Skeletal muscle tissue (tissue), 4 donors: ENCODE measurements around the gene IL1R2. TPM values are rescaled to one million over a fixed set of nuclear protein-coding genes. Genes with fewer than 3 reads are reported as not detected.

Experiments
- H3K27ac ChIP-seq: one replicate; pipeline ENCODE4 v1.7.0; 2013; ENCODE audit warnings: mild to moderate bottlenecking, low read depth, low read length, inconsistent platforms
- H3K27me3 ChIP-seq, 3 donors: one replicate each; pipeline ENCODE4 v1.7.0; 2013; ENCODE audit warnings: low read length in 3 of 3; ENCODE audit not compliant: control insufficient read depth in 3 of 3, insufficient read depth in 3 of 3
- H3K36me3 ChIP-seq, 3 donors: one replicate each; pipeline ENCODE4 v1.7.0; 2013; ENCODE audit warnings: low read length in 3 of 3; ENCODE audit not compliant: control insufficient read depth in 3 of 3, insufficient read depth in 3 of 3
- H3K4me1 ChIP-seq, 3 donors: one replicate each; pipeline ENCODE4 v1.7.0; 2013; ENCODE audit warnings: low read length in 3 of 3, mild to moderate bottlenecking in 3 of 3; ENCODE audit not compliant: control insufficient read depth in 3 of 3, insufficient read depth in 3 of 3
- H3K4me3 ChIP-seq, 3 donors: one replicate each; pipeline ENCODE4 v1.7.0; 2013; ENCODE audit warnings: low read length in 3 of 3
- H3K9ac ChIP-seq, 3 donors: one replicate each; pipeline ENCODE4 v1.7.0; 2013; ENCODE audit warnings: low read length in 3 of 3, mild to moderate bottlenecking in 3 of 3, moderate library complexity in 2 of 3, low read depth in 1 of 3
- H3K9me3 ChIP-seq, 3 donors: one replicate each; pipeline ENCODE4 v1.7.0; 2013; ENCODE audit warnings: low read length in 3 of 3; ENCODE audit not compliant: control insufficient read depth in 3 of 3
- total RNA-seq: library from RNA; depleted of rRNA; stranded (reverse); fragments of >200 nt; gene quantifications from one replicate; pipeline ENCODE4 v1.2.3, GENCODE V29; 2014
- donor health status: Osteomylitis.

The IL1R2 gene
- total RNA-seq, 1 donor from 2014 or later = 0.52 TPM

DNA sequence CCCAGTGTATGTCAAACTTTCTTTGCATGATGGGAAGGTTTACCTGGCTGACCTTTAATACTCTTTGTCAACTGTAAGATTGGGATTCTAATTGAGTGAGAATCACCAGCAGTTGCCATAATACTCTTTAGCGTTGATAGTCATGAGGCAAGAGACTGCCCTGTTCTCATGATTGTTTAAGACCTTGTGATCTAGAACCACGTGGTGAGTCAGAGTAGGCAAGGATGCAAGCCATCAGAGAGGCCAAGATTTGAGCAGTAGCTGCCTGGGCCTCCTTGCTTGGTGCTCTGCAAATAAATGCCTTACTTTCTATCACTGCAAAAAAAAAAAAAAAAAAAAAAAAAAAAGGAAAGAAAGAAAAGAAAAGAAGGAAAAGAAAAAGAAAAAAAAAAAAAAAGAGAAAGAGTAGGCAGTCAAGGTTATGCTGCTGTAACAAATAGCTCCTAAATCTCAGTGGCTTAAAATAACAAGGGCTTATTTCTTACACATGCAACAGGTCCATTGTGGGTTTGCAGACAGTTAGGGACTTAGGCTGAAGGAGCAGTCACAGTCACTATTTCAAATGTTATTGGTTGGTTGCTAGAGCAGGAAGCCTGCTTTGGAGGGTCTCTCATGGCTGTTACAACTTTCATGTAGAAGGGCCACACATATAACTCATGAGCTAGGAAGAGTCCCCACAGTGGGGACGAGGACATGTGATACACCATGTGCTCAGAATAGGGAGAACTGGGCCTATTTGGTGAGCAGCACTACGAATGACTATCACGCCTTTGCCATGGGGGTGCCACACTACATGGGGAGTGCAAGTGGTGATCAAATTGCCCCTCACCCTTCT, 21.7 kb downstream of the IL1R2 start:
- H3K9ac ChIP-seq = no peak overlapping the region
- H3K9me3 ChIP-seq = no peaks in the 10 kb centered on the region
- no peaks in the 10 kb centered on the region for H3K36me3 ChIP-seq
- H3K4me3 ChIP-seq = no peak overlapping the region
- no peaks in the 10 kb centered on the region for H3K27me3 ChIP-seq
- no peaks in the 10 kb centered on the region for H3K4me1 ChIP-seq
- no peak overlapping the region for H3K27ac ChIP-seq

DNA sequence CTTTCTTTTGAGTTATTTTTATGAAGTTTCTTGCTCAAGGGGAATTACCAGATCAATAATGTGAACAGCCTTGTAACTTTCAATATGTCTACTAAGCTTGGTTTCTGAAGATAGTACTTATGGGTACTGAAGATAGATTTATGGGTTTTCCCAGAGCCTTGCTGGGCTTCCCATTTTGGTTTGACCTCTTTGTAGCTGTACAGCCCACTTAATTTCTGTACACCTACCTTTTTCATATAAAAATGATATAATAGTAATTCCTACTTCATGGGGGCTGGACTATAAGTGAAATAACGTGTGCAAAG, 22.2 kb downstream of the IL1R2 start:
- H3K9ac ChIP-seq = no peak overlapping the region
- H3K27me3 ChIP-seq = no peaks in the 10 kb centered on the region
- H3K9me3 ChIP-seq = no peaks in the 10 kb centered on the region
- no peak overlapping the region for H3K27ac ChIP-seq
- H3K4me1 ChIP-seq = no peaks in the 10 kb centered on the region
- H3K4me3 ChIP-seq = no peak overlapping the region
- H3K36me3 ChIP-seq = no peaks in the 10 kb centered on the region

DNA sequence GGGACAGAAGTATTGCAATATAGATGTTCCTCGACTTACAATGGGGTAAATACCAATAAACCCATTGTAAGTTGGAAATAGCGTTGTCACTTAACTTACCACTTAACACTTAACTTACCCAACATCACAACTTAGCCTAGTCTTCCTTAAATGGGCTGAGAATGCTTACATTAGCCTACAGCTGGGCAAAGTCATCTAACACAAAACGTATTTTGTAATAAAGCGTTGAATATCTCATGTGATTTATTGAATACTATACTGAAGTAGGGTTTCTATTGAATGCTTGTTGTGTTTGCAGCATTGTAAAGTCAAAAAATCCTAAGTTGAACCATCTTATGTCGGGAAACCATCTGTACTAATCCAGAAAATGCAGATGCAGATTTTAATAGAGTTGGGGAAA, 23.6 kb downstream of the IL1R2 start:
- Histone ChIP-seq H3K9me3 (no peaks in the 10 kb centered on the region), H3K4me3 (no peak overlapping the region), H3K9ac (no peak overlapping the region), H3K36me3 (no peaks in the 10 kb centered on the region), H3K27me3 (no peaks in the 10 kb centered on the region), H3K27ac (no peak overlapping the region), H3K4me1 (no peaks in the 10 kb centered on the region)

DNA sequence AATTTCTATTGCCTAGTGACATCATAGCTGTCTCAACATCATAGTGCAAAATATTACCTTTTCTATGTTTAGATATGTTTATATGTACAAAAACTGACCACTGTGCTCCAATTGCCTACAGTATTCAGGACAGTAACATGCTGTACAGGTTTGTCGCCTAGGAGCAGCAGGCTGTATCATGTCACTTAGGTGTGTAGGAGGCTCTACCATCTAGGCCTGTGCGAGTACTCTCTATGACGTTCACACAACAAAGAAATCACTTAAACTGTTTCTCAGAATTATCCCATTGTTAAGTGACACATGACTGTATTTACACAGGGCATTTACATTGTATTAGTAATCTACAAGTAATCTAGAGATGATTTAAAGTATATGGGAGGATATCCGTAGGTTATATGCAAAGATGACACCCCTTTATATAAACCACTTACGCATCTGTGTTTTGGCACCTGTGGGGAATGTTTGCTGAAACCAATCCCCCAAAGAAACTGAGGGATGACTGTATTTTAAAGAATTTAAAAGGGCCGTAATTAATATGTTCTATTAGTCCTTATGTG, 24.7 kb downstream of the IL1R2 start:
- Histone ChIP-seq H3K27me3 (no peaks in the 10 kb centered on the region), H3K4me1 (peaks cover 3 to 5% (median 4%) of the 10 kb centered on the region in 3 donors), H3K9ac (no peak overlapping the region), H3K36me3 (no peaks in the 10 kb centered on the region), H3K27ac (no peak overlapping the region), H3K9me3 (no peaks in the 10 kb centered on the region), H3K4me3 (no peak overlapping the region)

DNA sequence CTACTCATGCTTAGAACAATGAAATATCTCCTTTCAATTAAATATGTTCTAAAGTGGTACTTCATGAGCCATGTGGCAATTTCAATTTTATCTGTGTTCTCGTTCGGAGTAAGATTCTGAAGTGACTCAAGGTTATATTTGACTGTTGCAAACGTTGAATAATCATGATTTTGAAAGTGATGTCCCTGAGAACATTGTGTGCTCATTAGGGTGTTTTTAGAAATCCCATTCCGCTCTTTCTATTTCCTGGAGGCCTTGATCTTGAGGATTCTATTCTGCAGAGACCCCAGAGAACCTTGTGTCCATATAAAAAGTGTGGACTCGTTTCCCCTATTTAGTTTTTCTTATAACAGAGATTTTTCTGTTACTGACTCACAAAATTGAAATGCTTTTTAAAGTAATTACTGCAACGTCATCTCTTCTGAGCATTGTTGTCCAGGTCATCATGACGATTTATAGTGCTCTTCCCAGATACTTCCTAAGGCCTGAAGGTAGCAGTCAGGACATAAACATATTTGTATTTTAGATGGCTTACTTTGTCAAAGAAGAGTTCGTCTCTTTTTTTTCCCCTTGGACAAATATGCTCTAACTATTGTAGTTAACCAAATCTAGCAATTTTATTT, 27.2 kb downstream of the IL1R2 start:
- H3K4me3 ChIP-seq = no peak overlapping the region
- no peaks in the 10 kb centered on the region for H3K9me3 ChIP-seq
- peaks cover 5 to 14% (median 6%) of the 10 kb centered on the region in 3 donors for H3K4me1 ChIP-seq
- H3K27ac ChIP-seq = no peak overlapping the region
- H3K27me3 ChIP-seq = no peaks in the 10 kb centered on the region
- H3K36me3 ChIP-seq = no peaks in the 10 kb centered on the region
- no peak overlapping the region for H3K9ac ChIP-seq

DNA sequence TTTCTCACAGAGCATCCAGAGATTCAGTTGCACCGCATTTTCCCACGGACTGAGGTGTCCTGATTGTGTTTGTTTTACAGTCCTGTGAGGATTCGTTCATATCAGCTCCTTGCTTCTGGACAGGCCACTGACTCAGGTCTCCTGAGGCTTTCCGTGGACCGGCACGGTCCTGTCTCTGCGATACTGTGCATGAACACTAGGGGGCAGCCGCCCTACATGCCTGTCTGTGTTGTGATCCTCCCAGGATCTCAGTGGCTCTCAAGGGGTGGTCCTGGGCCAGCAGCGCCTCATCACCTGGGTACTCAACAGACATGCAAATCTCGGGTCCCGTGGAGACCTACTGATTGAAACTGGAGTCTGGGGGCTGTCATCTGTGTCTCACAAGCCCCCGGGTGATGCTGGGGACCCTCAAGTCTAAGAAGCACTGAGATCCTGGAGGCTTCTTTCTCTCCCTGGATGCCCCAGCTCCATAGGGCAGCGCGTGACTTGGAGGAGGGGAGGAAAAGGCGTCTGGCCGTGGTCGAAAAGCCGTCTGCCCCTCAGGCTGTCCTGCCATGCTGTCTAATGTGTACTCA, 28.9 kb downstream of the IL1R2 start:
- H3K27ac ChIP-seq = no peak overlapping the region
- no peaks in the 10 kb centered on the region for H3K36me3 ChIP-seq
- H3K9me3 ChIP-seq = no peaks in the 10 kb centered on the region
- peak overlapping the region in 1 of 3 donors; percentile 24 for H3K4me3 ChIP-seq
- H3K27me3 ChIP-seq = no peaks in the 10 kb centered on the region
- H3K4me1 ChIP-seq = peaks cover 5 to 17% (median 6%) of the 10 kb centered on the region in 3 donors
- H3K9ac ChIP-seq = no peak overlapping the region

DNA sequence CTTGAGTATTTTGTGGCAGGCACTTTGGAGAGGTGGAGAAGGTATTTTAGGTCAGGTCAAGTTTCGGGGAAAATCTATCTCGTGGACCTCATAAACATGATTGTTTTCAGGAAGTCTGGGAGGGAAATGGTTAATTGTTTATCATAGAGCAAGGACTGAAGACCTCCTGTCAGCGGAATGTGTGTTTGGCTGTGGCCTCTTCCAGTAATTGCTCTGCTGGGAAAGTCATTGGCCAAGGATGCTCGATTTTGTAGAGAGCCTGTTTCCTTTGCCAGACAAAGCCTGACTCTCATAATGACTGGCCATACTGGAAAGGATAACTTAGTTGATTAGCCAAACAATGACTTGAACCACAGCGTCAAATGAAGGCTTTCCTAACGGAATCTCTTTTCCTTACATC, 30.0 kb downstream of the IL1R2 start:
- Histone ChIP-seq H3K4me3 (peak overlapping the region in 1 of 3 donors; percentile 31), H3K27ac (peak overlapping the region; percentile 67), H3K36me3 (no peaks in the 10 kb centered on the region), H3K9ac (no peak overlapping the region), H3K27me3 (no peaks in the 10 kb centered on the region), H3K4me1 (peaks cover 7 to 20% (median 8%) of the 10 kb centered on the region in 3 donors), H3K9me3 (no peaks in the 10 kb centered on the region)

DNA sequence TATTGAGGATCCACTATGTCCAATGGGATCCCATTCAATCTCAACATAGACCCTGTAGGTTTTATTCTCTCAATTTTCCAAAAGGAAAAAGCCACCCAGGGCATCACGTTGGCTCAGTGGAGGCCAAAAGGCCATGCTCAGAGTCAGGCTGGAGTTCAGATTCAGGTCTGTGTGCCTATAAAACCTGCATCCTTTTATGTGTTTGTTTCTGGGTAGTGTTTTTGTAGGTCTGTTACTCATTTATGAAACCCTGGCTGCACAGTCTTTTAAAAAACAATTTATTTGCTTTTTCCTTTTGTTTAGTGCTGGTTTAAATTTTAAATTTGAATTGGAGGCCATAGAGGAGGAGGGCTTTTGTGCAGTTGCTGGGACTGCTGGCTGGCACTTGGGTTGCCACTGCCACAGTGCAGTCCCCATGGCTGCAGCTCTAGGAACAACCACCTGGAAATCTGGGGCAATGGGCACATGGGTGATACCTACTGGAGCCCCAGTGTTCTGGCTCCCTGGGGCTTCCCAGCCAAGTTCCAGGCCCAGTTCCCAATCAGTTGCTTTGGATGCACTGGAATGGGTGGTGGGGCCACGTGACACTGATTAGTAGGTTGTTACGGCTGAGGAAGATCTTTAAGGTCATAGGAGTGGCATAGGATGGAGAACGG, 31.3 kb downstream of the IL1R2 start:
- Histone ChIP-seq H3K4me3 (no peak overlapping the region), H3K9me3 (no peaks in the 10 kb centered on the region), H3K27me3 (no peaks in the 10 kb centered on the region), H3K4me1 (peaks cover 15 to 32% (median 19%) of the 10 kb centered on the region in 3 donors), H3K27ac (peak overlapping the region; percentile 67), H3K36me3 (no peaks in the 10 kb centered on the region), H3K9ac (no peak overlapping the region)

DNA sequence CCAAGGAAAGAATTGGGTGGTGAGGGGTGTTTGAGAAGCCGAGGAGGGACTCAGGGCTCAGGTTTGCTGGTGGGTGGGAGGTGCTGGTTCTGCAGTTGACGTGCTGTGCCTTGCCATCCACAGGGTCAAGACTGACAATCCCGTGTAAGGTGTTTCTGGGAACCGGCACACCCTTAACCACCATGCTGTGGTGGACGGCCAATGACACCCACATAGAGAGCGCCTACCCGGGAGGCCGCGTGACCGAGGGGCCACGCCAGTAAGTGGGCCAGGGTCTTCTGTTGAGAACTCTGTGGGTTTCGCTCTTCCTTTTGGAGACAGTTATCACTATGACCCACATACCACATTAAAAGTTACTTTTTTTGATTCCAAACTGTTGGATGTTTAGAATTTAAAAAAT, 32.6 kb downstream of the IL1R2 start:
- H3K27me3 ChIP-seq = no peaks in the 10 kb centered on the region
- no peak overlapping the region for H3K9ac ChIP-seq
- H3K27ac ChIP-seq = no peak overlapping the region
- peaks cover 16 to 35% (median 21%) of the 10 kb centered on the region in 3 donors for H3K4me1 ChIP-seq
- no peak overlapping the region for H3K4me3 ChIP-seq
- H3K9me3 ChIP-seq = no peaks in the 10 kb centered on the region
- no peaks in the 10 kb centered on the region for H3K36me3 ChIP-seq
